GM12873 (cell line): ENCODE results near the gene C9orf72.

ENCODE experiments used
- CTCF ChIP-seq: IDR thresholded peaks from 2 replicates; pipeline ENCODE4 v1.5.1; 2012; ENCODE audit warnings: low read depth, mild to moderate bottlenecking, moderate library complexity, low read length, control low read depth; ENCODE audit not compliant: insufficient read depth; ENCODE audit errors: missing control alignments

Gene C9orf72

GRCh38 chr9:27527702-27528075 is 45.6 kb downstream of the C9orf72 start:
- TF ChIP-seq CTCF, result no peak

GRCh38 chr9:27524236-27524635 is 49.0 kb downstream of the C9orf72 start, which contains the start of gene IFNK:
Gene IFNK (plus strand): TSS chr9:27524290. CDS start chr9:27524337, 47 bp downstream.
- TF ChIP-seq CTCF, result no peak

GRCh38 chr9:27523141-27523540 is 50.1 kb downstream of the C9orf72 start:
- no peak for TF ChIP-seq CTCF

GRCh38 chr9:27520986-27521385 is 52.3 kb downstream of the C9orf72 start:
- TF ChIP-seq CTCF, result no peak

- no peak for TF ChIP-seq CTCF
These were observed 53.5 kb downstream of the C9orf72 start for GRCh38 chr9:27519466-27520465.

- no peak for TF ChIP-seq CTCF
These were observed 54.5 kb downstream of the C9orf72 start for GRCh38 chr9:27518809-27519208.

- no peak for TF ChIP-seq CTCF
These were observed 55.3 kb downstream of the C9orf72 start for GRCh38 chr9:27518006-27518405.
